HL-60/S4 (cell line): ENCODE measurements around the gene HRH1.
"Not testable (repeated sequence)": the region's sequence is repeated elsewhere in the genome, so short reads cannot be mapped to it uniquely, and the experiment has no call there.

Source experiments
- in situ Hi-C: fragments of 300-500 bp; cut with MboI; formaldehyde crosslinking; loops from 2 replicates; pipeline ENCODE4 v1.14.3; 2022; ENCODE audit warnings: low sequenced_read_pairs

HRH1 gene

DNA sequence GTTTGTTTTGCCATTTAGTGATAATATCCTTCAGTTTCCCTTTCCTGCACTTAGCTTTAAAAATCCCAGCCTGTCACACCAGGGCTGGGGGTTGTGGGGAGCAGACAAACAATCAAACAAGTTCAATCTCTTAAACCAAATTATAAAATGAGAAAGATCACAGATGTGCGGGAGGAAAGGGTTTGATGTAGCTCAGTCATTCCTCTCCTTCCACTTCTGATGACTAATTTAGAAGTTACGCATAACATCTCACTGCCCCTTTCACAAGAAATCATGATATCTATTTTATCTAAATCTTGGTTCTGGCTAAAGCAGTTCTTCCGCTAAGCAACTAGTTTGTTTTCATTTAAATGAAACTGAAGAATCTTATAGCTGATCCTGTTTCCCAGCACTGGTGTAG is 83.8 kb downstream of the HRH1 start:
- in situ Hi-C loops = loop anchor here (25.0 kb wide), 2 partner anchors 99 to 424 kb away; no protein-coding TSS in a partner anchor

DNA sequence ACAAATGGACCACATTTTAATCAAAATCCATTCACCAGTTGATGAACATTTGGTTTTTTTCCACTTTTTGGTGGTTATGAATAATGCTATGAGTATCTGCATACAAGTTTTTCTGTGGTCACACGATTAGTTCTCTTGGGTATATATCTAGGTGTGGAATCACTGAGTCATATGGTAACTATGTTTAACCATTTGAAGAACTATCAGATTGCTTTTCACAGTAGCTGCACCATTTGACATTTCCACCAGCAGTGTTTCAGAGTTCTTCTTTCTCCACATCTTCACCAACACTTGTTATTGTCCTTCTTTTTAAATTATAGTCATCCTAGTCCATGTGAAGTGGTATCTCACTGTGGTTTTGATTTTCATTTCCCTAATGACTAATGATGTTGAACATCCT is 84.6 kb downstream of the HRH1 start:
- in situ Hi-C loops = loop anchor here (25.0 kb wide), 2 partner anchors 98 to 423 kb away; no protein-coding TSS in a partner anchor

DNA sequence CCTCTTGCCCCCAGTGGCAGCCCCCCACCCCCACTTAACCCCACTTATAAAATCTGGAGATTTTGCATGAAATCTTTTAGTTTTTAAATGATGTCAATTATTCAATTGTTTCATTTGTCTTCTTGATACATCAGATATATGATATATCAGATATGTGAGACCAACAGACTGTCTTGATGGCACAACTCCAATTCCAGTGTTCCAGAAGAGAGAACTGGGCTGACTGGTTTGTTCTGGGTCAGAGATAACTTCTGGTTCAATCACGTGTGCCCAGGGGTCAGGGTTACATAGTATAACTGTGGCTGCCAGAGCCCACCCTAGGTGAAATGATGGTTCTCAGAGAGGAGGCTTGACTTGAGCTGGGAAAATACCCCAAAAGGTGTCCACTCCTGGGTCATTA is 85.5 kb downstream of the HRH1 start:
- in situ Hi-C loops = loop anchor here (25.0 kb wide), 2 partner anchors 98 to 423 kb away; no protein-coding TSS in a partner anchor

DNA sequence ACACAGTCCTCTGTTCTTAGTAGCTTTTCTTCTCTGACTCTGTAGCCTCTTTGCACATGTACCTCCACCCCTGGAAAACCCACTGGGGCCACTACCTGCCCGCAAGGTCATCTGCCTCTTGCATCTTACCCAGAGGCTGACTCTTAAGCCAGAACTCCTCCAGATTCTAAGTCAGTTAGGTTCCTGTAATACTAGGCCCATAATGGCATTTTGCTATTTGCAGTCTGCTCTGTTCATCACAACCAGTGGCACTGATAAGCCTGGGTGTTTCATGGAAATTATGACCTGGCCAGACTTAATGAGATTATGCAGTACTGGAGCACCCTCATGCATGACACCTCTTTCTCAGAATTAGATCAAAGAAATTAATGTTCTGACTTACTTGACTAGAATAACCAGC is 86.2 kb downstream of the HRH1 start:
- in situ Hi-C loops = loop anchor here (25.0 kb wide), 2 partner anchors 97 to 422 kb away; no protein-coding TSS in a partner anchor

DNA sequence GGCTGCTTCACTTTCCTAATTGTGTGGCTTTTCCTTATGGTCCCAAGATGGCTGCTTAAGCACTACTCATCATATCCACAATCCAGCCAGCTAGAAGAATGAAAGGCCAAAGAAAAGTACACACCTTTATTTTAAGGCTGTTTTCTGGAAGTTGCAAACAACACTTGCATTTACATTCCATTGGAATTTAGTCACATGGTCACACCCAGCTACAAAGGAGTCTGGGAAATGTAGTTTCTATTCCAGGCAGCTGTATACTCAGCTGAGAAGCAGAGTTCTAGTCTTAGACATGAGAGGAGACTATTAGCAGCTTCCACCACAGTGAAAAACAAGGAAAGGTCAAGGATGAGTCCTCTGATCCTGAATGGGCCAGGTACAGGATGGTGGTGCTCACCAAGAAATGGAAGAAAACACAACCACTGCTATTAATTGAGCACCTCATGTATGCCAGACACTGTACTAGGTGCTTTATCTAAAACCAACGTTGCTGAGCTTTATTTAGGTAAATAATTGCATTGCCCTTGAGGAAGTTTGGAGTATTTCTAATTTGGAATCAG is 89.9 kb downstream of the HRH1 start:
- in situ Hi-C loops = loop anchor here (25.0 kb wide), 2 partner anchors 93 to 418 kb away; no protein-coding TSS in a partner anchor

DNA sequence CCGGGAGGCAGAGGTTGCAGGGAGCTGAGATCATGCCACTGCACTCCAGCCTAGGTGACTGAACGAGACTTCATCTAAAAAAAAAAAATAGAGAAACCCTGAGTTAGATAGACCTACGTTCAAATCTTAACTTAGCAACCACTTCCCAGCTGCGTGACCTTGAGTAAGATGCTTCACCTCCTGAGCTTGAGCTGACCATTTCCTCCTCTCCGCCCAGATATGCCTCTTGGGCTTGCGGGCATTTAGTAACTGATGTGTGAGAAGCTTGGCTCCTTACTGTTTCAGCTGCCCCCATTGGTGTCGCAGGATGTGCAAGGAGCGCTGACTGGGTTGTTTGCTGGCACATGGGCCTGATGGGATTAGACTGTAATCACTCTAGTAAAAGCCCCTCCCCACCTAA is 91.0 kb downstream of the HRH1 start:
- in situ Hi-C loops = loop anchor here (25.0 kb wide), 2 partner anchors 92 to 417 kb away; no protein-coding TSS in a partner anchor

DNA sequence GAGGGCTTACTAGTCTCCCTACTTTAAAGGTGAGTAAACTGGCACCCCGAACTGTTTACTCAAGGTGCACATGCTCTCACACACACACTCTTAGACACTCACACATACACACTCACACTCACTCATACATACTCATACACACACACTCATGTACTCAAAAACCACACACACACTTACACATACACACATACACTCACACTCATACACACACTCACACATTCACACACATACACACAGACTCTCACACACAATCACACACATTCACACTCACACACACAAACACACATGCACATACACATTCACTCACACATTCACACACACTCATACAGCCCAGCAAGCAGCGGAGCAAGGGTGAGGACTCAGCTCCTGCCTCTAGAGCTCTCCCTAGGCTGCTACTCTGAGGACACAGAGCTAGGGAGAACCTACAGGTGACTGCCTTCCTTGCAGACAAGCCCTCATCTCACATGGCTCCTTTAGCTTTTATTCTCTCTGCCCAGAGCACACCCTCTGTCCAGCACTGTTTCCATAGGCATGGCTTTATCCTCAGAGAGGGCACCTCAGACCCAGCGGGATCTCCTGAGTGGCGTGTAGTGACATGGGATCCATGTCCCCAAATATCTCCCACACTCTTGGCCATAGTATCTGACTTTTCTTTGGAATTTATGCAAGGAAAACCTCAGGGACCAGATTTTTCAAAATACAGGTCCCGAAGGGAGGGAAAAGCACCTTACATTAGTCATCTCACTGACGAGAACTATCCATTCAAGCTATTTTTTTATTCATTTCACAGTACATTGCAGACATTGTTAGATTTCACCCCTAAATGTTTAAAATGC is 91.8 kb downstream of the HRH1 start:
- in situ Hi-C loops = loop anchor here (25.0 kb wide), 2 partner anchors 91 to 416 kb away; no protein-coding TSS in a partner anchor

DNA sequence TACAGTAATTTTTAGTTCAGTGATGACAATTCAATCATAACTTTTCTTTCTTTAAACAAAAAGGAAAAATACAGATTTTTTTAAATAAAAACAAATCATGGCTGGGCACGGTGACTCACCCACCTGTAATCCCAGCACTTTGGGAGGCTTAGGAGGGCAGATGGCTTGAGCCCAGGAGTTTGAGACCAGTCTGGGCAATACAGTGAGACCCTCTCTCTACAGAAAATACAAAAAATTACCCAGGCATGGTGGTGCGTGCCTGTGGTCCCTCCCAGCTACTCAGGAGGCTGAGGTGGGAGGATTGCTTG is 92.3 kb downstream of the HRH1 start:
- in situ Hi-C loops = loop anchor here (25.0 kb wide), 2 partner anchors 91 to 416 kb away; no protein-coding TSS in a partner anchor

DNA sequence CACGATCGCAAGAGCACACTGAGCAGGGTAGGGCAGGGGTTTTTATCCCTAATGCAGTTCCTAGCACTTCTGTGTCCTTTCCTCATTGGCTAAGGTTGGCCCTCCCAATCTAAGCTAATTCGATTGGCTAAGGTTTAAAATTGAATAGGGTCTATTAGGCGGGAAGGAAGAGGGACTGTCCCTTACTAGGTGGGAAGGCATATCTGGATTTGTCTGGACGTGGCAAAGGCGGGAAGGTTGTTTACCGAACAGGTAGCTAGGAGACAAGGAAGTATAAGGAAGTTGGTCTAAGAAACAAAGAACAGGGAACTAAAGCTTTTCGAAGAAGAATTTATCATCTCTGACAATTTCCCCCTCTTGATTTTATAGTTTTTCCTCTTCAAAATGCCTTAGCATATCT is 93.1 kb downstream of the HRH1 start:
- in situ Hi-C loops = loop anchor here (25.0 kb wide), 2 partner anchors 90 to 415 kb away; no protein-coding TSS in a partner anchor

DNA sequence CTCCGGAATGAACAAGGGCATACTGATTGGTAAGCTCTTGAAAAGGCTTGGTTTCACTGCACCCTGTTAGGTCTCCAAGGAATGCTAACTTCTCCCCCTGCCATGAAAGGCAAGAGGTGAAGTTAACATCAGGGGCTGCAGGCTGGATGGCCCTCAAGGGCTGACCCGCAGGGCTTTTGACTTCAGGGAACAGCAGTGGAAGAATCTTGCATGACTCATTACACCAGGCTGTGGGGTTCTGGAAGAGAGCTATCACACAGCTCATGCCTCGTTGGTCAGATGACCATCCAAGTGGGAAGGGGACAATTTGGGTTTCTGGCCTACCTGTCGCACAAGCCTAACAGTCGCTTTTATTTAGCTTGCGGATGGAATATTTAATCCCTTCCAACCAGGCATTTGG is 94.3 kb downstream of the HRH1 start:
- in situ Hi-C loops = loop anchor here (25.0 kb wide), 2 partner anchors 89 to 414 kb away; no protein-coding TSS in a partner anchor

DNA sequence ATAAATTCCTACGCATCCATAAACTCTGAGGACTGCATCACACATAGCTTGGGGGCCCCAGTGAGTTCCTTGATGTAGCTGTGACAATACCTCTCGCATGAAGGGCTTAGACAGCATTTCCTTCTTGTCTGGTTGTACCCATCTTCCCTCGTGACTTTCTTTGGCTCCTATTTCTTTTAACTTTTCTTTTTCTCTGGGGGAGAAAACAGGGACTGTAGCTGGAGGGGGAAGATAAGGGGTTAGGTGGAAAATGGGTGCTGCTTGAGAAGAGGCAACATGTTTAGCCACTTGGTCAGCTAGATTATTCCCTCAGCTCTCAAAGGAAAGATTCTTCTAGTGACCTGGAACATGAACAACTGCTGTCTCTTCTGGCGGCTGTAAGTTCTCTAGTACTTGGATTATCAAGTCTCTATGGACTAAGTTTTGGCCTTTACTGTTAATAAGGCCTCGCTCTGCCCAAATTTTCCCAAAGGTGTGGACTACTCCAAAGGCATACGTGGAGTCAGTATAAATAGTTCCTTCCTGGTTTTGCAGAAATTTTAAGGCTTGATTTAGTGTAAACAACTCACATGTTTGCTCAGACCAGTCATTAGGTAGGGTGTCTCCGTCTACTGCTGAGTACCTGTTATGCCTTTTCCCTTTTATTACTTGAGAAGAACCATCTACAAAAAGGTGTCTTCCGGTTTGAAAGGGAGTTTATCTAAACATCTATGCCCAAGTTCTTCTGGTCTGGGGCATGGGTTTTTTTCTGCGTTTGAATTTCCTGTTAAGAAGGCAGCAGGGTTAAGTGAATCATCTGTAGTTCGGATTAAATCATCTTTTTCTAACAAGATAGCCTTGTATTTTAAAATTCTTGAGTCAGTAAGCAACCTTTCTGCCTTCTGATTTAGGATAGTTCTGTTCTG is 96.9 kb downstream of the HRH1 start:
- in situ Hi-C loops = no loop called here

DNA sequence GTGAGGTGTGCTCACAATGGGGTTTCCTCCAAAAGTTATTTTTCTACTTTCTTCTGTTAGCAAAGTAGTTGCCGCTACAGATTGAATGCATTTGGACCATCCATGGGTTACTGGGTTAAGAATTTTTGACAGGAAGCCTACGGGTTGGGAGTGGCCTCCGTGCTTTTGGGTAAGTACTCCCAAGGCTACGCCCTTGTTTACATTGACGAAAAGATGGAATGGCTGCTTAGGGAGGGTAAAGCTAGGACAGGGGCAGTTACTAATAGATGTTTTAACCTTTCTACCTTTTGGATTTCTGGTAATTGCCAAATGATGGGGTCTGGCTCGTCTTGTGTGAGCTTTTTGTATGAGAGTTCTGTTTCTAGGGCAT is 97.5 kb downstream of the HRH1 start:
- in situ Hi-C loops = no loop called here

DNA sequence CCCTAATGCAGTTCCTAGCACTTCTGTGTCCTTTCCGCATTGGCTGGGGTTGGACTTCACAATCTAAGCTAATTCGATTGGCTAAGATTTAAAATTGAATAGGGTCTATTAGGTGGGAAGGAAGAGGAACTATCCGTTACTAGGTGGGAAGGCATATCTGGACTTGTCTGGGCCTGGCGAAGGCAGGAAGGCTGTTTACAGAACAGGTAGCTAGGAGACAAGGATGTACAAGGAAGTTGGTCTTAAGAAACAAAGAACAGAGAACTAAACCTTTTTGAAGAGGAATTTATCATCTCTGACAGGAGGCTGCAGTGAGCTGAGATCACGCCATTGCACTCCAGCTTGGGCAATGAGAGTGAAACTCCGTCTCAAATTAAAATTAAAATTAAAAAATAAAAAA is 100.6 kb downstream of the HRH1 start:
- in situ Hi-C loops = no loop called here

DNA sequence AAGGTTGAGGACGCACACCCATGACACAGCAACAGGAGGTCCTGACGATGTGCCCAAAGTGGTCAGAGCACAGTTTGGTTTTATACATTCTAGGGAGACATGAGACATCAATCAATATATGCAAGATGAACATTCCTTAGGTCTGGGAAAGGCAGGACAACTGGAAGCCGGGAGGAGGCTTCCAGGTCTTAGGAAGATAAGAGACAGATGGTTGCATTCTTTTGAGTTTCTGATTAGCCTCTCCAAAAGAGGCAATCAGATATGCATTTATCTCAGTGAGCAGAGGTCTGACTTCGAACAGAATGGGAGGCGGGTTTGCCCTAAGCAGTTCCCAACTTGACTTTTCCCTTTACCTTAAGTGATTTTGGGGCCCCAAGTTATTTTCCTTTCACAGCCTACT is 101.2 kb downstream of the HRH1 start:
- in situ Hi-C loops = not testable (repeated sequence)

DNA sequence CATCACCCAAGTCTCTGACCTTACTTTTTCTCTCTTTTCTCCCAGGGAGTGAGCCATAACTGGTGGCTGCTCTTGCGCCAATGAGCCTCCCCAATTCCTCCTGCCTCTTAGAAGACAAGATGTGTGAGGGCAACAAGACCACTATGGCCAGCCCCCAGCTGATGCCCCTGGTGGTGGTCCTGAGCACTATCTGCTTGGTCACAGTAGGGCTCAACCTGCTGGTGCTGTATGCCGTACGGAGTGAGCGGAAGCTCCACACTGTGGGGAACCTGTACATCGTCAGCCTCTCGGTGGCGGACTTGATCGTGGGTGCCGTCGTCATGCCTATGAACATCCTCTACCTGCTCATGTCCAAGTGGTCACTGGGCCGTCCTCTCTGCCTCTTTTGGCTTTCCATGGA is 104.7 kb downstream of the HRH1 start:
- in situ Hi-C loops = no loop called here

DNA sequence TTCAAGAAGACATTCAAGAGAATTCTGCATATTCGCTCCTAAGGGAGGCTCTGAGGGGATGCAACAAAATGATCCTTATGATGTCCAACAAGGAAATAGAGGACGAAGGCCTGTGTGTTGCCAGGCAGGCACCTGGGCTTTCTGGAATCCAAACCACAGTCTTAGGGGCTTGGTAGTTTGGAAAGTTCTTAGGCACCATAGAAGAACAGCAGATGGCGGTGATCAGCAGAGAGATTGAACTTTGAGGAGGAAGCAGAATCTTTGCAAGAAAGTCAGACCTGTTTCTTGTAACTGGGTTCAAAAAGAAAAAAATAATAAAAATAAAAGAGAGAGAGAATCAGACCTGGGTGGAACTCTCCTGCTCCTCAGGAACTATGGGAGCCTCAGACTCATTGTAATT is 106.2 kb downstream of the HRH1 start:
- in situ Hi-C loops = no loop called here

DNA sequence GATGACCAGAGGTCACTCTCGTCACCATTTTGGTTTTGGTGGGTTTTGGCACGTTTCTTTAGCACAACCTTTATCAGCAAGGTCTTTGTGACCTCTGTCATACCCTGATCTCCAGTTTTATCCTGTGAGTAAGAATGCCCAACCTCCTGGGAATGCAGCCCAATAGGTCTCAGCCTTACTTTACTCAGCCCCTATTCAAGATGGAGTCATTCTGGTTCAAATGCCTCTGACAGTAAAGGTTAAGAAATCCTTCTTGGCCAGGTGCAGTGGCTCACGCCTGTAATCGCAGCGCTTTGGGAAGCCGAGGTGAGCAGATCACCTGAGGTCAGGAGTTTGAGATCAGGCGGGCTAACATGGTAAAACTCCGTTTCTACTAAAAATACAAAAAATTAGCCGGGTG is 114.7 kb downstream of the HRH1 start:
- in situ Hi-C loops = no loop called here

DNA sequence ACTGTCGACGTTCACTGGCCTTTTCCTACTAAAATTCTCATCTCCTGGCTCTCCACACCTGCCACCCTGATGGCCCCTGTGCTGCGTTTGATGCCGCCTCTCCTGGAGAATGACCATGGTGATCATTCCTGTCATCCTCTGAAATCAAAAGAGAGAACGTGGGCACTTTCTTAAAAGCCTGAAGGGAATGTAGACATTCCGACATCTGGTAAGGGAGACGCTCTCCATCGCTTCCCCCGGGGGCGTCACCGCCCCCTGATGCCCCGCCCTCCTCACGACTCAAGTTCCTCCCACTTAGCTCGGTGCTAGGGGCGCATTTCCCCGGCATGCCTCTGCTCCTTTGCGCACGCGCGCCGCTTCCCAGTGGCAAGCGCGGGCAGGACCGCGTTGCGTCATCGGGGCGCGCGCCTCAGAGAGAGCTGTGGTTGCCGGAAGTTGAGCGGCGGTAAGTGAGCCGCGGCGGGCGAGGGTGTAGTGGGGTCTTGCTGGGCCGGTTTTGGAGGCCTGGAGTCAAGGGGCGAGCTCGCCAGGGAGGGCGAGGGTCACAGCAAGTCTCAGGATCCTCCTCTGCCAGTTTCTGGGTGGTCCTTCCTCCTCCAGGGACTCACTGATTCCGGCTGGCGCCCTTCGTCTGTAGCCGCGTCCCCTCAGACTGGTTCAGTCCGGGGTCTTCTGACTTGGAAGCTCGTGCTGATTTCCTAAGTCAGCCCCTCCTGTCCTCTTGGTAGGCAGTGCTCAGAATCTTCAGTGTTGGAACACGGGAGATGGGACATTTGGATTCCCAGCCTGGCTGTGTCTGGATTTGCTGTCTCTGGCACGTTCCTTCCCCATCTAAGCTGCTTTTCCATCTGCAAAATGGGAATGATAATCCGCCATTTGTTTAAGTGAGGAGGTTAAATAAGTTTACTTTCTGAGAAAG is 118.0 kb downstream of the HRH1 start, which contains the start of gene ATG7:
TSS of gene ATG7 (plus strand) at position 412 of the 919 bp plus-strand sequence. CDS start 26,299 bp downstream, outside the sequence.
- in situ Hi-C loops = no loop called here

DNA sequence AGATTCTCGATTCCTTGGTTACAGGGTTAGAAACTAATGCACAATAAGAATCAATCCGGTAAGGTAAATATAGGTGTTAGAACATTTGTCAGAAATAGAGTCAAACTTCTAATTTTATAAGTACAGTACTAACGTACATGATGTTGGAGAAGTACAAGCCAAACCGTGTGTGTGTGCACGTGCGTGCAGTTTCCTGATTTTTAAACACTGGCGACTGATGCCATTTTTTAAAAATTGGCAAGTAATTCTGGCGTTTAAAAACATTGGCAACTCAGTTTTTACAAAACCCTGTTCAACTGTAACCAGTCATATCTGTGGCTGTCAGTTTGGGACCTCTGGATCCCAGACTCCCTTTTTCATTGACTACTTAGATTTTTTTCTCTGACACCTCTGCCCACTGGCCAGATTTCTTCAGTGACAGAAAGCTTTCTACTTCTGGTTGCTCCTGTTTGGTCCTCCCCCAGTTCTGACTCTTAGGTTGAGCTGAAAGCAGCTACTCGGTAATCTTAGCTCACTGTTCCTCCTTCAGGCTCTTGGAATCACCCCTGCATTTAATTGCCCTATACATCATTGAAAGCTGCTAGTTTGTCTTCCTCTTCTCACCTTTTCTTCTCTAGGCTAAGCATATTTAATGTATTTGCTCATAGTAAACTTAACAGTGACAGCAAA is 118.7 kb downstream of the HRH1 start:
- in situ Hi-C loops = no loop called here
